HUES6 (cell line): ENCODE data around the gene COL18A1.
A peak's percentile ranks its signal among the peaks of the same experiment; 100 is the strongest.

Source experiments
- H3K27ac ChIP-seq: 2 replicates; pipeline ENCODE4 v1.7.0; 2013; ENCODE audit warnings: low read depth, mild to moderate bottlenecking, low read length, inconsistent platforms
- H3K27me3 ChIP-seq: 2 replicates; pipeline ENCODE4 v1.6.1; 2013; ENCODE audit warnings: low read length; ENCODE audit not compliant: control insufficient read depth, insufficient read depth
- H3K36me3 ChIP-seq: 2 replicates; pipeline ENCODE4 v1.6.1; 2013; ENCODE audit warnings: low read length; ENCODE audit not compliant: control insufficient read depth, insufficient read depth
- H3K4me1 ChIP-seq: 2 replicates; pipeline ENCODE4 v1.6.1; 2013; ENCODE audit warnings: low read length; ENCODE audit not compliant: control insufficient read depth, insufficient read depth
- H3K4me3 ChIP-seq: 2 replicates; pipeline ENCODE4 v1.5.1; 2013; ENCODE audit warnings: low read depth, low read length
- H3K9ac ChIP-seq: one replicate; pipeline ENCODE4 v1.6.1; 2013; ENCODE audit warnings: mild to moderate bottlenecking, low read length
- H3K9me3 ChIP-seq: 2 replicates; pipeline ENCODE4 v1.6.1; 2013; ENCODE audit warnings: low read depth, low read length; ENCODE audit not compliant: control insufficient read depth, insufficient read depth

COL18A1 gene

GRCh38 chr21:45477176-45478114, 72.5 kb downstream of the COL18A1 start:
- Histone ChIP-seq H3K27ac (peak overlapping the region; percentile 29; the same call in 1 of the 2 replicates), H3K9ac (no peak overlapping the region), H3K36me3 (peaks cover 91% of the 10 kb centered on the region)

GRCh38 chr21:45478115-45478801, 73.3 kb downstream of the COL18A1 start:
- H3K36me3 ChIP-seq, result peaks cover 92% of the 10 kb centered on the region
- no peaks in the 10 kb centered on the region for H3K9me3 ChIP-seq
- H3K4me1 ChIP-seq, result no peaks in the 10 kb centered on the region; the same call in 1 of the 2 replicates
- no peak overlapping the region for H3K4me3 ChIP-seq
- no peaks in the 10 kb centered on the region for H3K27me3 ChIP-seq
- H3K27ac ChIP-seq, result peak overlapping the region; percentile 29; the same call in 1 of the 2 replicates
- no peak overlapping the region for H3K9ac ChIP-seq

More at GRCh38 chr21:45477176-45478114, 72.5 kb downstream of the COL18A1 start:
- H3K27me3 ChIP-seq, result no peaks in the 10 kb centered on the region
- H3K4me1 ChIP-seq, result no peaks in the 10 kb centered on the region; the same call in 1 of the 2 replicates
- no peak overlapping the region for H3K4me3 ChIP-seq
- no peaks in the 10 kb centered on the region for H3K9me3 ChIP-seq

- Histone ChIP-seq H3K4me1 (no peaks in the 10 kb centered on the region; the same call in 1 of the 2 replicates), H3K27ac (no peak overlapping the region), H3K4me3 (no peak overlapping the region), H3K36me3 (peaks cover 94% of the 10 kb centered on the region), H3K27me3 (no peaks in the 10 kb centered on the region), H3K9me3 (no peaks in the 10 kb centered on the region), H3K9ac (no peak overlapping the region)
Measured at GRCh38 chr21:45478816-45479669, 74.1 kb downstream of the COL18A1 start.

GRCh38 chr21:45479691-45480675, 75.0 kb downstream of the COL18A1 start:
- no peaks in the 10 kb centered on the region for H3K27me3 ChIP-seq
- no peaks in the 10 kb centered on the region for H3K9me3 ChIP-seq
- no peak overlapping the region for H3K4me3 ChIP-seq
- H3K36me3 ChIP-seq, result peaks cover 93% of the 10 kb centered on the region
- no peak overlapping the region for H3K27ac ChIP-seq
- no peak overlapping the region for H3K9ac ChIP-seq
- no peaks in the 10 kb centered on the region; the same call in 1 of the 2 replicates for H3K4me1 ChIP-seq

- H3K4me1 ChIP-seq, result peaks cover 5% of the 10 kb centered on the region; the same call in 1 of the 2 replicates
- no peak overlapping the region for H3K27ac ChIP-seq
- no peaks in the 10 kb centered on the region for H3K9me3 ChIP-seq
- no peak overlapping the region for H3K4me3 ChIP-seq
- H3K9ac ChIP-seq, result no peak overlapping the region
- peaks cover 92% of the 10 kb centered on the region for H3K36me3 ChIP-seq
- no peaks in the 10 kb centered on the region for H3K27me3 ChIP-seq
Measured at GRCh38 chr21:45480701-45481500, 75.9 kb downstream of the COL18A1 start.

GRCh38 chr21:45481566-45481965, 76.6 kb downstream of the COL18A1 start:
- Histone ChIP-seq H3K9me3 (no peaks in the 10 kb centered on the region), H3K36me3 (peaks cover 91% of the 10 kb centered on the region), H3K9ac (no peak overlapping the region), H3K4me3 (no peak overlapping the region), H3K27ac (no peak overlapping the region), H3K27me3 (no peaks in the 10 kb centered on the region), H3K4me1 (peaks cover 5% of the 10 kb centered on the region; the same call in 1 of the 2 replicates)

- Histone ChIP-seq H3K27ac (no peak overlapping the region), H3K4me1 (peaks cover 7% of the 10 kb centered on the region; the same call in 1 of the 2 replicates), H3K36me3 (peaks cover 91% of the 10 kb centered on the region), H3K4me3 (no peak overlapping the region), H3K9ac (no peak overlapping the region), H3K9me3 (no peaks in the 10 kb centered on the region), H3K27me3 (no peaks in the 10 kb centered on the region)
Measured at GRCh38 chr21:45481977-45482898, 77.3 kb downstream of the COL18A1 start.

- Histone ChIP-seq H3K9ac (no peak overlapping the region), H3K9me3 (no peaks in the 10 kb centered on the region), H3K27me3 (no peaks in the 10 kb centered on the region), H3K27ac (no peak overlapping the region), H3K36me3 (peaks cover 91% of the 10 kb centered on the region), H3K4me3 (no peak overlapping the region), H3K4me1 (peaks cover 16% of the 10 kb centered on the region; the same call in 1 of the 2 replicates)
Measured at GRCh38 chr21:45482899-45483821, 78.2 kb downstream of the COL18A1 start.
